ENCODE data around the gene SYT1.
"Not testable (repeated sequence)": the region's sequence is repeated elsewhere in the genome, so short reads cannot be mapped to it uniquely, and the experiment has no call there.

Gene SYT1

DNA sequence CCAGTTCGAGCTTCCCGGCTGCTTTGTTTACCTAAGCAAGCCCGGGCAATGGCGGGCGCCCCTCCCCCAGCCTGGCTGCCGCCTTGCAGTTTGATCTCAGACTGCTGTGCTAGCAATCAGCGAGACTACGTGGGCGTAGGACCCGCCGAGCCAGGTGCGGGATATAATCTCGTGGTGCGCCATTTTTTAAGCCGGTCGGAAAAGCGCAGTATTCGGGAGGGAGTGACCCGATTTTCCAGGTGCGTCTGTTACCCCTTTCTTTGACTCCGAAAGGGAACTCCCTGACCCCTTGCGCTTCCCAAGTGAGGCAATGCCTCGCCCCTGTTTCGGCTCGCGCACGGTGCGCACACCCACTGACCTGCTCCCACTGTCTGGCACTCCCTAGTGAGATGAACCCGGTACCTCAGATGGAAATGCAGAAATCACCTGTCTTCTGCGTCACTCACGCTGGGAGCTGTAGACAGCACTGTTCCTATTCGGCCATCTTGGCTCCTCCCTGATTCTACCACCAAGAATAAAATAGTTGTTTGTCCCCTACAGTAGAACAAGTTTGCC, 180.7 kb downstream of the SYT1 start:
- not testable (repeated sequence) for H3K9me3 Mint-ChIP-seq; H3K36me3 Mint-ChIP-seq (ENCODE audit: low read depth); H3K27me3 Mint-ChIP-seq; H3K4me3 Mint-ChIP-seq; DNase-seq; H3K4me1 Mint-ChIP-seq (ENCODE audit: low read depth); H3K27ac Mint-ChIP-seq

DNA sequence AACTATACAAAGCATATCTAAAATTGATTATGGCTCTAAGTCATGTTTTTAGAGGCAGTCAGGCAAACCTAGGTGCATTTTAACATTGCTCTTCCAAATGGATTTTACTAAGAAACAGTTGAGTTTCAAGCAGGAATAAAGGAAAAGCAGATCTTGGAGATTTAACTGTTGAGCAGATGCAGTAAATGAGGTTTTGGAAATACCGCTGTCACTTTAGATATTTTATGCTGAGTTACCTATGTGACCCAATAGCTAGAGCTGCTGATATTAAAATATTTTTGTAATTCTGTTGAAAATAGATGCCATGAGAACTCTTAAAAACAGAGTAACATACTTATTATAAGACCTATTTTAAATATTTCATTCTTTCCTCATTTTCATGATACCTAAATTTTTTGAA, 181.4 kb downstream of the SYT1 start:
- no peaks in the 10 kb centered on the region for H3K27me3 Mint-ChIP-seq
- H3K4me3 Mint-ChIP-seq = no peak overlapping the region
- no peaks in the 10 kb centered on the region for H3K36me3 Mint-ChIP-seq (ENCODE audit: low read depth)
- DNase-seq = no peak
- H3K9me3 Mint-ChIP-seq = peaks cover 7% of the 10 kb centered on the region
- no peak overlapping the region for H3K27ac Mint-ChIP-seq
- H3K4me1 Mint-ChIP-seq (ENCODE audit: low read depth) = no peaks in the 10 kb centered on the region

DNA sequence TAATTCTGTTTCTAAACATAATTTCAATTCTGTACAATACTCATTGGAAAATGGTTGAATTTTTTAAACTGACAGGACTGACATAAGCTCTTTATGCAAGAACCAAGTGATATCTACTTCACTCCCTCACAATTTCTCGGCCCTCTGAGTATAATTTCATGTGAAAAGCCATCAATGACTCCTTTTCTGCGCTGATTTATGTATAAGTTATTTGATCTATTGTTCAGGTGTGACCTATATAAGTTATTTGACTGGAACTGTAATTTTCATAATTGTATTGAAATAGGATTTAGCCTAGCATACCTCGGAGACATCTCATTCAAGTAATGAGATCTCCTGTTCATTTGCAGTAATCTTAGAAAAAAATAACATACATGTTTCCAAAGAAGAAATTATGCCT, 184.4 kb downstream of the SYT1 start:
- Mint-ChIP-seq H3K4me3 (no peak overlapping the region), H3K4me1 (ENCODE audit: low read depth) (no peaks in the 10 kb centered on the region), H3K9me3 (peaks cover 7% of the 10 kb centered on the region), H3K36me3 (ENCODE audit: low read depth) (no peaks in the 10 kb centered on the region), H3K27me3 (no peaks in the 10 kb centered on the region), H3K27ac (no peak overlapping the region)
- no peak for DNase-seq

- Mint-ChIP-seq H3K36me3 (ENCODE audit: low read depth) (no peaks in the 10 kb centered on the region), H3K27ac (no peak overlapping the region), H3K4me3 (no peak overlapping the region), H3K4me1 (ENCODE audit: low read depth) (no peaks in the 10 kb centered on the region), H3K9me3 (no peaks in the 10 kb centered on the region), H3K27me3 (no peaks in the 10 kb centered on the region)
- no peak for DNase-seq
These were observed 188.8 kb downstream of the SYT1 start for GRCh38 chr12:79053394-79053793.

- Mint-ChIP-seq H3K27ac (no peak overlapping the region), H3K27me3 (no peaks in the 10 kb centered on the region), H3K4me3 (no peak overlapping the region), H3K4me1 (ENCODE audit: low read depth) (no peaks in the 10 kb centered on the region), H3K36me3 (ENCODE audit: low read depth) (no peaks in the 10 kb centered on the region), H3K9me3 (peaks cover 2% of the 10 kb centered on the region)
- no peak for DNase-seq
These were observed 191.5 kb downstream of the SYT1 start for GRCh38 chr12:79055926-79056674.

GRCh38 chr12:79056775-79057174, 192.2 kb downstream of the SYT1 start:
- H3K4me1 Mint-ChIP-seq (ENCODE audit: low read depth) = no peaks in the 10 kb centered on the region
- peaks cover 2% of the 10 kb centered on the region for H3K9me3 Mint-ChIP-seq
- no peak overlapping the region for H3K4me3 Mint-ChIP-seq
- no peaks in the 10 kb centered on the region for H3K27me3 Mint-ChIP-seq
- H3K27ac Mint-ChIP-seq = no peak overlapping the region
- no peaks in the 10 kb centered on the region for H3K36me3 Mint-ChIP-seq (ENCODE audit: low read depth)
- DNase-seq = no peak

DNA sequence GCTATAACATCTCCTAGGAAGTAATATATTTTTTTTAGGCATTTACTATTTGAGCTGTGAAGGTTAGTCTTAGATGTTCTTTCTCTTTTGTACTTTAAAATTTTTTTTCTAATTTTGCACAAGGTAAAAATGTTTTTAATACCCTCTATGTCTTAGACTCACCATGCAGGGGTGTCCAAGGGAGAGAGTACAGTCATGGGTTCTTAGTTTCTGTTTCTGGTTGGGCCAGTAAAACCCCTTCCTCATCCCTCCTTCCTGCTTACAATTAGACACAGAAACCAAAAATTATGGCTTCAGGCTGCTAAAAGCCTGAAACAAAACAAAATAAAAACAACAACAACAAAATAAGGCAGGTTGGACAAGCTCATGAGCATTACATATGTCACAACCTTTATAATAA, 193.0 kb downstream of the SYT1 start:
- Mint-ChIP-seq H3K27ac (no peak overlapping the region), H3K36me3 (ENCODE audit: low read depth) (no peaks in the 10 kb centered on the region), H3K9me3 (peaks cover 2% of the 10 kb centered on the region), H3K4me3 (no peak overlapping the region), H3K4me1 (ENCODE audit: low read depth) (no peaks in the 10 kb centered on the region), H3K27me3 (no peaks in the 10 kb centered on the region)
- no peak for DNase-seq

GRCh38 chr12:79058342-79058741, 193.8 kb downstream of the SYT1 start:
- H3K9me3 Mint-ChIP-seq = peaks cover 2% of the 10 kb centered on the region
- no peaks in the 10 kb centered on the region for H3K4me1 Mint-ChIP-seq (ENCODE audit: low read depth)
- H3K36me3 Mint-ChIP-seq (ENCODE audit: low read depth) = no peaks in the 10 kb centered on the region
- no peaks in the 10 kb centered on the region for H3K27me3 Mint-ChIP-seq
- DNase-seq = no peak
- H3K4me3 Mint-ChIP-seq = no peak overlapping the region
- no peak overlapping the region for H3K27ac Mint-ChIP-seq

DNA sequence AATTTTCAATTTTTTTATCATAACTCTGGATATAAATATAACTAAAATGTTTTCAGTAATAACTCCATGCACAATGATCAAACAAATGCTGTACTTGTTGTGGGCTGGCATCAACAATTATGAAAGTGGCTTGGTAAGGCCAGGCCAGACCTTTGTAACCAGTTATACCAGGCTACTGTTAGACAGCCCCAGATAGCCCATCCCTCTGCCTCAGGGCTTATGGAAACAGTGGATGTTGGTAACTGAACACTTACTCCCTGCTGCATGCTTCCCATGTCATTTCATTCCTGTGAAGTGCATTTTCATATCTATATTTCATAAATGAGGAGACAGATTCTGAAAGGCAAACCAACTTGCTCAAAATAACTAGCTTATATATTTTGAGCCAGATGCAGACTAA, 195.0 kb downstream of the SYT1 start:
- no peak overlapping the region for H3K4me3 Mint-ChIP-seq
- no peaks in the 10 kb centered on the region for H3K27me3 Mint-ChIP-seq
- no peaks in the 10 kb centered on the region for H3K36me3 Mint-ChIP-seq (ENCODE audit: low read depth)
- peaks cover 2% of the 10 kb centered on the region for H3K9me3 Mint-ChIP-seq
- no peak overlapping the region for H3K27ac Mint-ChIP-seq
- H3K4me1 Mint-ChIP-seq (ENCODE audit: low read depth) = no peaks in the 10 kb centered on the region
- no peak for DNase-seq

DNA sequence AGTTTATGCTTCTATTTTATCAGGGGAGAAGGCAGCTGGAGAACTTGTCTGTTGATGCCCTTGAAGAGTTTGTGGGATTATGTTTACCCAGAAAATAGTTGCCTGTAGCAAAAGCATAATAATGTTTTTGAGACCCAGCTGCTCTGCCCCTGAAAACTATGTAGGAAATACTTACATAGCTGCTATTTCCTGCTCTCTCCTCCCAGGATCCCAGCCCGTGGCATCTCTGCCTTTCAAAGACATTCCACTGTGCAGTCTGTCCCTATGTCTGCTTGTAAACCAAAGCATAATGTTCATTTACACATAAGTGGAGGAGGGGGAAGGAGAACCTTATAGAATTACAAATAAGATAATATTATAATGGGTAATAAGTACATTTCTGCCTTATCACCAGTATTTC, 198.7 kb downstream of the SYT1 start:
- DNase-seq = no peak
- peaks cover 2% of the 10 kb centered on the region for H3K9me3 Mint-ChIP-seq
- no peaks in the 10 kb centered on the region for H3K36me3 Mint-ChIP-seq (ENCODE audit: low read depth)
- no peak overlapping the region for H3K27ac Mint-ChIP-seq
- H3K4me1 Mint-ChIP-seq (ENCODE audit: low read depth) = no peaks in the 10 kb centered on the region
- no peak overlapping the region for H3K4me3 Mint-ChIP-seq
- H3K27me3 Mint-ChIP-seq = no peaks in the 10 kb centered on the region

DNA sequence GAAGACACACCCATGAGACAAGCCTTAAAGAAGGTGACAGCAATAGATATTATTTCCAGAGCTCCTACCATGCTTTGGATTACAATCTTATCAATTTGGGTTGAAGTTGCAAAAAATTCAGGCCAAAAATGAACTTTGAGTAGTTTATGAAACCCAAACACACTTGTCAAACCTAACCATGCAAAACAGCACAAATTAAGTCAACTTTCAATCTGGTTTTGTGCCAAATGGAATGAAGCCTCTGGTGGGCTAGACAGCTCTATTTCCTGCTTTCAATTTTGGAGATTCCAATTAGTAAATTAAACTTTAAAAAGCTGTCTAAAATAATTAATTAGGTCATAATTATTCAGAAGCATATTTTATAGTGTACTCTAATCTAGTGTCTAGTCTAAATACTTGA, 203.4 kb downstream of the SYT1 start:
- no peak overlapping the region for H3K27ac Mint-ChIP-seq
- no peaks in the 10 kb centered on the region for H3K4me1 Mint-ChIP-seq (ENCODE audit: low read depth)
- no peaks in the 10 kb centered on the region for H3K36me3 Mint-ChIP-seq (ENCODE audit: low read depth)
- H3K4me3 Mint-ChIP-seq = no peak overlapping the region
- no peaks in the 10 kb centered on the region for H3K27me3 Mint-ChIP-seq
- H3K9me3 Mint-ChIP-seq = peaks cover 4% of the 10 kb centered on the region
- no peak for DNase-seq

GRCh38 chr12:79069009-79069408, 204.4 kb downstream of the SYT1 start:
- Mint-ChIP-seq H3K27ac (no peak overlapping the region), H3K9me3 (peaks cover 4% of the 10 kb centered on the region), H3K36me3 (ENCODE audit: low read depth) (no peaks in the 10 kb centered on the region), H3K4me3 (no peak overlapping the region), H3K27me3 (no peaks in the 10 kb centered on the region), H3K4me1 (ENCODE audit: low read depth) (no peaks in the 10 kb centered on the region)
- DNase-seq = no peak

DNA sequence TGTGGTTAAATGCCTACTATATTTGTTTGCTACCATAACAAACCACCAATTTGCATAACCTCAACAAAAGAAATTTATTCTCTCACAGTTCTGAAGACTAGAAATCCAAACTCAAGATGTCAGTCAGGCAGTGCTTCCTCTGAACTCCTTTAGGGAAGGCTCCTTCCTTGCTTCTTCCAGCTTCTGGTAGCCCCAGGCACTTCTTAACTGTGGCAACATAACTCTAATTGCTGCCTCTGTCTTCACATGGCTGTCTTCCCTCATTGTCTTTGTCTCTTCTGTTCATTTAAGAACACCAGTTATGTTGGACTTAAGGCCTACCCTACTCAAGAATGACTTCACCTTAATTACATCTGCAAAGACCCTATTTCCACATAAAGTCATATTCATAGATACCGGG, 206.9 kb downstream of the SYT1 start:
- H3K4me1 Mint-ChIP-seq (ENCODE audit: low read depth) = no peaks in the 10 kb centered on the region
- DNase-seq = no peak
- H3K27me3 Mint-ChIP-seq = no peaks in the 10 kb centered on the region
- no peak overlapping the region for H3K27ac Mint-ChIP-seq
- no peak overlapping the region for H3K4me3 Mint-ChIP-seq
- H3K9me3 Mint-ChIP-seq = peaks cover 6% of the 10 kb centered on the region
- H3K36me3 Mint-ChIP-seq (ENCODE audit: low read depth) = no peaks in the 10 kb centered on the region

- Mint-ChIP-seq H3K4me3 (no peak overlapping the region), H3K9me3 (peaks cover 6% of the 10 kb centered on the region), H3K27ac (no peak overlapping the region), H3K27me3 (no peaks in the 10 kb centered on the region), H3K36me3 (ENCODE audit: low read depth) (no peaks in the 10 kb centered on the region), H3K4me1 (ENCODE audit: low read depth) (no peaks in the 10 kb centered on the region)
- no peak for DNase-seq
These were observed 208.9 kb downstream of the SYT1 start for GRCh38 chr12:79073506-79073905.

- no peak overlapping the region for H3K27ac Mint-ChIP-seq
- no peak for DNase-seq
- H3K9me3 Mint-ChIP-seq = no peaks in the 10 kb centered on the region
- no peaks in the 10 kb centered on the region for H3K4me1 Mint-ChIP-seq (ENCODE audit: low read depth)
- H3K36me3 Mint-ChIP-seq (ENCODE audit: low read depth) = no peaks in the 10 kb centered on the region
- no peak overlapping the region for H3K4me3 Mint-ChIP-seq
- H3K27me3 Mint-ChIP-seq = no peaks in the 10 kb centered on the region
These were observed 218.0 kb downstream of the SYT1 start for GRCh38 chr12:79082595-79082994.

- Mint-ChIP-seq H3K4me1 (ENCODE audit: low read depth) (no peaks in the 10 kb centered on the region), H3K36me3 (ENCODE audit: low read depth) (no peaks in the 10 kb centered on the region), H3K4me3 (no peak overlapping the region), H3K9me3 (peaks cover under 1% of the 10 kb centered on the region), H3K27me3 (no peaks in the 10 kb centered on the region), H3K27ac (no peak overlapping the region)
- no peak for DNase-seq
These were observed 218.6 kb downstream of the SYT1 start for GRCh38 chr12:79083181-79083580.
